Smooth muscle cell (in vitro differentiated cells): ENCODE data around the gene GBGT1. TPM values are rescaled to one million over a fixed set of nuclear protein-coding genes. Genes with fewer than 3 reads are reported as not detected.

Experiments used
- DNase-seq: peaks from one replicate; lab custom pipeline; 2025; ENCODE audit not compliant: unreplicated experiment; lab: John Stamatoyannopoulos, UW
- H2AFZ ChIP-seq: fragments of 200-600 bp; sonication (generic); 2 replicates; pipeline ENCODE4 v1.6.0; 2016; ENCODE audit warnings: antibody characterized with exemption, low read depth, mild to moderate bottlenecking
- H3F3A ChIP-seq: fragments of 200-600 bp; sonication (generic); 2 replicates; pipeline ENCODE4 v1.6.0; 2017; ENCODE audit warnings: antibody characterized with exemption, low read depth
- H3K27ac ChIP-seq: fragments of 200-600 bp; sonication (generic); 2 replicates; pipeline ENCODE4 v1.5.1; 2016; ENCODE audit warnings: low read depth, mild to moderate bottlenecking
- H3K27me3 ChIP-seq: fragments of 200-600 bp; sonication (generic); 2 replicates; pipeline ENCODE4 v1.6.1; 2016; ENCODE audit warnings: low read depth, mild to moderate bottlenecking
- H3K36me3 ChIP-seq: fragments of 200-600 bp; sonication (generic); 2 replicates; pipeline ENCODE4 v1.5.1; 2016; ENCODE audit warnings: low read depth
- H3K4me1 ChIP-seq: fragments of 200-600 bp; sonication (generic); 2 replicates; pipeline ENCODE4 v1.5.1; 2016; ENCODE audit warnings: low read depth
- H3K4me2 ChIP-seq: fragments of 200-600 bp; sonication (generic); 2 replicates; pipeline ENCODE4 v1.6.0; 2016; ENCODE audit warnings: mild to moderate bottlenecking
- H3K4me3 ChIP-seq: fragments of 200-600 bp; sonication (generic); 2 replicates; pipeline ENCODE4 v1.5.1; 2016; ENCODE audit warnings: mild to moderate bottlenecking
- H3K79me2 ChIP-seq: fragments of 200-600 bp; sonication (generic); 2 replicates; pipeline ENCODE4 v1.6.0; 2016; ENCODE audit warnings: low read depth, mild to moderate bottlenecking
- H3K9ac ChIP-seq: fragments of 200-600 bp; sonication (generic); 2 replicates; pipeline ENCODE4 v1.6.0; 2016; ENCODE audit warnings: low read depth
- H3K9me3 ChIP-seq: fragments of 200-600 bp; sonication (generic); replicated peaks from 2 replicates; pipeline ENCODE4 v1.5.1; 2016; ENCODE audit warnings: low read depth
- H4K20me1 ChIP-seq: fragments of 200-600 bp; sonication (generic); 2 replicates; pipeline ENCODE4 v1.6.0; 2016; ENCODE audit warnings: low read depth
- CTCF ChIP-seq: fragments of 200-600 bp; sonication (generic); IDR thresholded peaks from 2 replicates; pipeline ENCODE4 v1.5.1; 2017; ENCODE audit warnings: borderline replicate concordance, mild to moderate bottlenecking, antibody characterized with exemption; ENCODE audit not compliant: insufficient read depth, poor library complexity, severe bottlenecking
- WGBS: methylation state at CpG from one replicate; pipeline ENCODE4 v1.1.7; 2016; ENCODE audit warnings: low lambda C conversion rate; 5-methylcytosine and 5-hydroxymethylcytosine counted together
- polyA plus RNA-seq: library from polyadenylated mRNA; unstranded; fragments of >200 nt; fragmentation: Nextera tagmentation; extraction: Ambion mirVana; gene quantifications from 2 replicates; pipeline ENCODE4 v1.2.1, GENCODE V29; 2016
- total RNA-seq: library from RNA; depleted of rRNA; stranded (reverse); fragments of >200 nt; gene quantifications from 2 replicates; pipeline ENCODE4 v1.2.3, GENCODE V29; 2014

GBGT1 gene
- total and polyA plus RNA-seq, 2 experiments from 2014 or later, result 4.5 to 11.3 TPM

GRCh38 chr9:133121915-133122550 is 41.7 kb downstream of the GBGT1 start:
- Histone ChIP-seq H3K9me3 (no peaks in the 10 kb centered on the region), H3K9ac (no peak overlapping the region), H3K4me3 (no peak overlapping the region), H3K4me2 (no peak overlapping the region), H3K4me1 (peaks cover 17% of the 10 kb centered on the region), H2AFZ (no peak overlapping the region), H4K20me1 (peaks cover 88% of the 10 kb centered on the region), H3K27ac (peak overlapping the region; percentile 80), H3K36me3 (no peaks in the 10 kb centered on the region), H3K79me2 (peaks cover 14% of the 10 kb centered on the region), H3K27me3 (no peaks in the 10 kb centered on the region), H3F3A (peaks cover 12% of the 10 kb centered on the region)
- no peak for TF ChIP-seq CTCF
- WGBS, result 87% methylated on average over 8 of the region's 8 CpGs
- DNase-seq, result no peak

- peaks cover 21% of the 10 kb centered on the region for H3K79me2 ChIP-seq
- no peaks in the 10 kb centered on the region for H3K36me3 ChIP-seq
- peak within 1 kb of the TSS; percentile 99 for H3K4me2 ChIP-seq
- no peak within 1 kb of the TSS for H2AFZ ChIP-seq
- TF ChIP-seq CTCF, result no peak
- H3K27ac ChIP-seq, result peak within 1 kb of the TSS; percentile 47
- peaks cover 88% of the 10 kb centered on the region for H4K20me1 ChIP-seq
- H3K4me3 ChIP-seq, result peak within 1 kb of the TSS; percentile 70
- H3K4me1 ChIP-seq, result peaks cover 17% of the 10 kb centered on the region
- WGBS, result 25% methylated on average over 26 of the region's 53 CpGs
- peak within 1 kb of the TSS; percentile 73 for H3K9ac ChIP-seq
- no peaks in the 10 kb centered on the region for H3K27me3 ChIP-seq
- no peaks in the 10 kb centered on the region for H3K9me3 ChIP-seq
- peak; percentile 73 for DNase-seq
- H3F3A ChIP-seq, result peaks cover 12% of the 10 kb centered on the region
Observed at GRCh38 chr9:133121198-133121914, 42.4 kb downstream of the GBGT1 start, which contains the start of gene RALGDS. Gene RALGDS, minus strand, starts transcription at chr9:133121240. Its CDS starts 86 bp downstream, at chr9:133121154.

- H4K20me1 ChIP-seq, result peaks cover 86% of the 10 kb centered on the region
- peaks cover 22% of the 10 kb centered on the region for H3K79me2 ChIP-seq
- H2AFZ ChIP-seq, result no peak overlapping the region
- TF ChIP-seq CTCF, result no peak
- 4% methylated on average over 50 of the region's 66 CpGs for WGBS
- no peak overlapping the region for H3K27ac ChIP-seq
- H3K9me3 ChIP-seq, result no peaks in the 10 kb centered on the region
- no peak for DNase-seq
- H3K4me2 ChIP-seq, result peak overlapping the region; percentile 99
- H3K36me3 ChIP-seq, result no peaks in the 10 kb centered on the region
- H3K9ac ChIP-seq, result peak overlapping the region; percentile 73
- H3K4me3 ChIP-seq, result peak overlapping the region; percentile 70
- H3F3A ChIP-seq, result peaks cover 12% of the 10 kb centered on the region
- H3K27me3 ChIP-seq, result no peaks in the 10 kb centered on the region
- peaks cover 18% of the 10 kb centered on the region for H3K4me1 ChIP-seq
Observed at GRCh38 chr9:133120501-133121197, 43.1 kb downstream of the GBGT1 start.
